Measurements from ENCODE around the gene TPM3.
"Not testable (repeated sequence)": the region's sequence is repeated elsewhere in the genome, so short reads cannot be mapped to it uniquely, and the experiment has no call there.

TPM3 gene

DNA sequence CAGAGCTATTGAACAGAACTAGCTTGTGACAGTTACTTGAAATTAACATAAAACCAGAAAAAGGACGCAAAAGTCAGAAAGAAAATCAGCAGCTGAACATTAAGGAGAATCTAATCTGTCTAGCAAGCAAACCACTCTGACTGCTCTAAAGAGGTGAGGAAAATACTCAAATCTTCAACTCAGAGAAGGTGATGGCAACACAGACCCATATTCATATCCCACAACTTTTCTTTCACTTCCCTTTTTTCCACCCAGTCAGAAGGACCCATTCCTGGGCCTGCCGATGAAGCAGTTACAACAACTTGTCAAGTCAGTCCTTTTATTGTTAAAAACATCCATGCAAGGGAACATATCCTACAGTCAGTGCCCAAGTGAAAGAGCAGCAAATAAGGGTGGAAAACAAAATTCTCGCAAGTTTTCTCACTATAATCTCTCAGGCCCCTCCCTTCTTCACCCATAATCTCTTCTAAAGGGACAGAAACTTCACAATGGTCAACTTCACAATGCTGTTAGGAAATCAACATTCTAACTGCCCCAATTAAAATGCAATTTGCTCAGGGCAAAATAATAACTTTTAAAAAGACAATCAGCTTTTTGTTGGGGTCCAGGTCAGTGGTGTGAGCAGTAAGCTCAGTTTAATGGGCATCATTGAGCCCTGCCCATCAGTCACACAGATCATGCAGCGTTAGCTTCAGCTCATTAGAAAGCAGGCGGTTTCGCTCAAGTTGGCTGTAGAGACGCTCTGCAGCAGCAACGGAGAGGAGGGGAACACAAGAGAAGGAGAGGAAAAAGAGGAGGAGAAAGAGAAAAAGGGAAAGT lies 33.4 kb downstream of the TPM3 start:
- no peak for DNase-seq

DNA sequence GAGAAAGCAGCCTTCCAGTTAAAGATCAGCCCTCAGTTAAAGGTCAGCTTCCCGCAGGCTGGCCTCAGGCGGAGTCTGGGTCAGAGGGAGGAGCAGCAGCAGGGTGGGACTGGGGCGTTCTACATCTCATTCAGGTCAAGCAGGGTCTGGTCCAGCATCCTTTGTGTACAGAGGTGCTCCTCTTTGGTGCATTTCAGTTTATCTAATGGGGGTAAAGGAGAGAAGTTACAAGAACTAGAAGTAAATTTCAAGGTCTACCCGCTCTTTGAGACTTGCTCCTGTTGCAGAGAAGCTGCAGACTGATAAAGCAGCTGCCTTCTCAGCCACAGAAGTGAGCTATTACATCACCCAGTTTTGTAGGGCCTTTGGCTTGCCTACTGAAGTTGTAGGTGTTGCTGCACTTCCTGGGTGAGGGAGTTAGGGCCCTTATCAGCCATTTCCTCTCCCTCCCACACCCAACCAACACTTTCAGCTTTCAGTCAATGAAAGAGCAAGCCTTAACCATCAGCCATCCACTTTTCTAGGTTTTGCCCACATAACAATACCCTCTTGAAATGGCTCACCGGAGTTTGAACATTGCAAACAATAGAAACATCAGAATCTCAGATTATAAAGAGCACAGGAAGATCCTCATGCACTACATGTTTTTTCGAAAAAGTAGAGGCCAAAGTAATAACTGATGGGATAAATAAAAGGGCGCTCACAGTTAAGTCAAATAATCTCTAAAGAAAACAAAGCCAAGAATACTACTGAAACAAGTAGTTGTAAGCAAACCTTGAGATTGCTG lies 34.2 kb downstream of the TPM3 start:
- no peak for DNase-seq

DNA sequence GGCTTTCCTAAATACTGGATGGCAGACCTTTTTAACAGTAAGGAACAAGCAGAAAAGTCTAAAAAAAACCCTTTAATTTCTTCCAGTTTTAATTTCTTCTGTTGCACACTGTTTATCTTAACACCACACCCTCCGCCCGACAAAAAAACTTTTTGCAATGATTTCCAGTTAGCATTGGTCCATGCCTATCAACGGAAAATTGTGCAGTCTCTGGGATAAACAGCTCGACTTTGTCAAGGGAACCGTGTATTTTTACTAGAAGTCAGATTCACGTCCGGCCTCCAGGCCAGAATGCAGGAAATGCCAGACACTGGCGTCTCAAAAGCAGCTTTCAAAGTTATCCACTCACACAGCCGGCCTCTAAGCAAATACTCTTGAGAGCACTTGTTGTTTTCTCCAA lies 36.6 kb downstream of the TPM3 start:
- no peak for DNase-seq

DNA sequence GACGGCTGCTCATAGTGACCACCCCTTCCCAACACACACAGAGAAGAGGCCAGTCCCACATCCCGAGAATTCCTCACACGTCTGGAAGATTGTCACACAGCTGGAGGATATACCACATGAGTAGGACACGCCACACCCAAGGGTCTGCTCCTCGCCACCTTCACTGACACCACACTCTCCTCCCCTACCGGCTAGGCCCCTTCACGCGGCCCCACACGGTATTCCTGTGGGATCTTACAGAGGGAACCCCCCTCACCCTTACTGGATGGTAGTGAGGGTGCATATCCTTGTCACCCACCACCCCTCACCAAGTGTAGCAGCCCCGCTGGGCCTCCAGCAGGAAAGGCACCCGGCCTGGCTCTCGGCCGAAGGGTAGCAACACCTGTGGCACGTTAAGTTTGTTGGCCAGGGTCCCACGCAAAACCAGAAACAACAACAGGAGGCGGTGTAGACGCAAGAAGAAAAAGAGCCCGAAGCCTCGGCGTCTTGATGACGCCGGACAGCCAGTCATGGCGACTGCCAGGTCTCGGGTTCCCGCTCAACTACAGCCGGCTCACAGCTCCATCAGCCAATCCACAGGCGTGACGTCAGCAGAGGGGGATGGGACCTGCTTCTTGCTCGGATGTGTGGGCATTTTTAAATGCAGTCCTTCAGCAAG lies 37.2 kb downstream of the TPM3 start, which contains the start of gene NUP210L:
TSS of gene NUP210L (minus strand) at position 540 of the 658 bp plus-strand sequence.
- no peak for DNase-seq

DNA sequence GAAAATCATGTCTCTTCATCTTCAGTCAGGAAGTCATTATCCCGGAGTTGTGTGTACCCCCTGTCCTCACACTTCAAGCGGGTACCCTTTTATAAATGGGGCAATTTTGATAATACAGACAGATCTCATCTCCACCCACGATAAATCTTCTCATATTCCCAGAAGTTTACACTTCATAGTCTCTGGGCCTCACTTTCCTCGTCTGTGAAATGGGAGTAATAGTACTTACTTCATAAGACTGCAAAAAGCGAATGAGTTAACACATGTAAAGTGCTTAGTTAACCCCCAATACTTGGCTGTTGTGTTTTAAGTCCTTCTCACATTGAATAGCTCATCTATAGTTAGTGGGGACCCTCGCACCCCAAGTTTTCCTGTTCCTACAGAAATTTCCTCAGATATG lies 37.8 kb downstream of the TPM3 start:
- no peak for DNase-seq

DNA sequence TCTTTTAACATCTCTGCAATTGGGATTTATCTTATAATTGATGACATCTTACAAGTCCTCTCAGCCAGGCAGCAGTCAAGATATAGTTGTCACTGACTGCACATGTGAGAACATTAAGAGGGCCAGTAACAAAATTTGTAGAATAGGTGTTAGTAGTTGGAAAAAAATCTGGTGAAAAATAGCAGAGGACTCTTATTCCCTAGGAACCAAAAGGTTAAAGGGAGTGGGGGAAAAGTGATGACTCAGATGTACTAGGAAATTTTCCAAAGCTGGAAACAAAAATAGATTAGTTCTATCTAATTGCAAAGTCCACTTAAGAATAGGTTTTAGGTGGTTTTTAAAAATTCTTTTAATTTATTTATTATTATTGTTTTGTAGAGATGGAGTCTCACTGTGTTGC lies 40.6 kb downstream of the TPM3 start:
- DNase-seq: no peak

DNA sequence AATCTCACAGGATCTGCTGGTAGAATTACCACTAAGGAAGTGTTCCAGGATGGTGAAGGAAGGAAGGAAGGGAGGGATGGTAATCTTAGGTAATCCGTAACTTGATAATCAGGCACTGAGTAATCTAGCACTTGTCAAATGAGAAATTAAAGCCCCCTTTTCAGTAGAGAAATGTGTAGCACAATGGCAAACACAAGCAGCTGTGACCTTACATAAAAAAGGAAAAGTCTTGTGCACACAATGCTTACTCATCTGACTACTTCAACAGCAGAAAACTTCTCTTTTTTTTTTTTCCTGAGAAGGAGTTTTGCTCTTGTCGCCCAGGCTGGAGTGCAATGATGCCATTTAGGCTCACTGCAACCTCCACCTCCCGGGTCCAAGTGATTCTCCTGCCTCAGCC lies 43.1 kb downstream of the TPM3 start:
- DNase-seq: no peak

DNA sequence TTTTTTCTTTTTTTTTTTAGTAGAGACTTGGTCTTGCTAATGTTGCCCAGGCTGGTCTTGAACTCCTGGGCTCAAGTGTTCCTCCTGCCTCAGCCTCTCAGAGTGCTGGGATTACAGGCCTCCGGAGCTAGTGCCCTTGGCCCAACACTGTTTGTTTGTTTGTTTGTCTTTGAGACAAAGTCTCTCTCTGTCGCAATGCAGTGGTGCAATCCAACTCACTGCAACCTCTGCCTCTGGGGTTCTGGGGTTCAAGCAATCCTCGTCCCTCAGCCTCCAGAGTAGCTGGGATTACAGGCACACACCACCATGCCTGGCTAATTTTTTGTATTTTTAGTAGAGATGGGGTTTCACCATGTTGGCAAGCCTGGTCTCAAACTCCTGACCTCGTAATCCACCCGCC lies 44.4 kb downstream of the TPM3 start:
- not testable (repeated sequence) for DNase-seq

DNA sequence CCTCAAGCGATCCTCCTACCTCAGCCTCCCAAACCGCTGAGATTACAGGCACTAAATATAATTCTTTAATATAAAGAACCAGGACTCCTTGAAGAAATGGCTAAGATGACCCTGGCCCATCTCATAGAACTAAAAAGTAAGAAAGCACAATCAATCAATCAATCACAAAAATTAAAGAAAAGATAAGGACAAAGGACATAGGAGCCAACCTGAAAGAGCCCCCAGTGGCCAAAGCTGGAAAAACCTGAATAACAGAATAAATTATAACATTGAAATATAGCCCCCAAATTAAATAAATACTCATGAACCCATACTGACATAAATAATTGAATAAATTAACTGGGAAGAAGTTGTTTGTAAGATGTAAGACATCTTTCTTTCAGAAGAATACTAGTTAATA lies 45.9 kb downstream of the TPM3 start:
- DNase-seq: no peak

DNA sequence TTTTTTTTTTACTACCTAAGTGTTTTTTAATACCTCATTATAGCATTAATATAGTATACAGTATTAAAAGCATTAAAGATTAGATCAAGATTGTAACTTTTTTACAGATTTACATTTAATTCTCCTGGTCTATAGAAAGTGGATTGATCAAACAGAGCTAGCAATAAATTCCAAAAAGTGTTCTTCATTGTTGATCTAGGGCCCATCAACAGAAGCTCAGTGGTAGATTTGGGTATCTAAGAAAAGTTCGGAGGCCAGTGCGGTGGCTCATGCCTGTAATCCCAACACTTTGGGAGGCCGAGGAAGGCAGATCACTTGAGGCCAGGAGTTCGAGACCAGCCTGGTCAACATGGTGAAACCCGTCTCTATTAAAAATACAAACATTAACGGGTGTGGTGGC lies 49.5 kb downstream of the TPM3 start:
- DNase-seq: no peak

DNA sequence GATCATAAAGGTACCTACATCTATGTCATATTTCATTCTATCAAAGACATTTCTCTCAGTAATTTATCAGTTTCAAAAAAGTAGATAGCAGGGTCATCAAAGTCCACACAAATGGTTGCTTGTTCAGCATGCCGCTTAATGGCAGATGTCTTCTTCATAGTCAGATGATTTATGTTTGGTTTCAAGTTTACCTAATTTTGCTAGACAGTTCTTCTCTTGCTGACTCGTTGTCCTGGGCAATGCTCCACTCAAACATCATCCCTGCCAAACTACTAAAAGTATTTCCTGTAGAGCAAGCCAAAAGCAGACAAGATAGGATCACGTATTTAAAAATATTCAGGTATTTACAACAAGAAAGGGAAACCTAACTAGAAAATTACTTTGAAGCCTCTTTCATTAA lies 50.7 kb downstream of the TPM3 start:
- no peak for DNase-seq

DNA sequence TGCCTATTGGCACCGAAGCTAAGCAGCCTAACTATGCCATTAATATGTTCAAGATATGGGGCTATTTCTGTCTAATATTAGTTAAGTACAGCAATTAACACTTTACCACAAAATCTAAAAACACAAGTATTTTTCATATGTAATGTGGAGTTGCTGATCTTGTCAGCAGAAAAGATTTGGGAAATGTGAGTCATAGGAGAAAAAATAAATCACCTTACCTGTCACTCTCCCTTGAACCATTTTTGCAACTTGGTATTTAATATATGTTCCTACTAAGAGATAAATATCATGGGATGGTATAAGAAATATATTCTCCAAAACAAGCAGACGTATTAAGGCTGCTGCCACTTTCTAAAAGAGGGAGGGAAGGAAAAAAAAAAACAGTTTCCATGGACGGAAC lies 54.0 kb downstream of the TPM3 start:
- DNase-seq: no peak

DNA sequence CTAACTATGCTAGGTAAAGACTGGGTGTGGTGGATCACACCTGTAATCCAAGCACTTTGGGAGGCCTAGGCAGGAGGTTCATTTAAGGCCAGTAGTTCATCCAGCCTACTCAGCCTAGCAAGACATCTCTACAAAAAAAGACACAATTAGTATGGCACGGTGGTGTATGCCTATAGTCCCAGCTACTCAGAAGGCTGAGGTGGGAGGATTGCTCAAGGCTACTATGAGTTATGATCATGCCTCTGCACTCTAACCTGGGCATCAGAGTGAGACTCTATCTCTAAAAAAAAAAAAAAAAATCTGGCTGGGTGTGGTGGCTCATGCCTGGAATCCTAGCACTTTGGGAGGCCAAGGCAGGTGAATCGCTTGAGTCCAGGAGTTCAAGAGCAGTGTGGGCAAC lies 58.6 kb downstream of the TPM3 start:
- no peak for DNase-seq

DNA sequence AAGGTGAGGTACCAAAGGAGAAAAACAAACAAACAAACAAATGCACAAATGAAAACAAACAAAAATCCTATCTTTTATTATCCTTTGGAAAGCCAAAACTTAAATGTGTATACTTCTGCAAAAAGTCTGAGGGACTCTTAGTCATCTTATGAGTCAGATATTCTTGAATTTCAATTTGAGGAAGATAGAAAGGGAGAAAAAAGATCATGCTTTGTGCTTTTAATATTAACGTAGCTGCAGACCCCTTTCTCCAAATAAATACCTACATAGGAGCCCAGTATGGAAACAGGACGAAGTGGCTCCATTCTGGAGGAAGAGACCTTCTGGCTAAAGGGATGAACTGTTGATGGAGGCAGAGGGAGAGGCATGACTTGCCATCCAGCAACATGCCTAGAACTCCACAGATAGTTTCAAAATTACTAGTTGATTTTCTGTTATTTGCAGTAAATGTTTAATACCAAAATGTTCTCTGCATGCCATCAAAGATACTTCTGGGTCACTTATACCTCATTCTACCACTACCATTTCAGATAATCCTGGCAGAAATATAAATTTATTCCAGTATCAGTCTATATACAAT lies 62.4 kb downstream of the TPM3 start:
- DNase-seq: no peak

DNA sequence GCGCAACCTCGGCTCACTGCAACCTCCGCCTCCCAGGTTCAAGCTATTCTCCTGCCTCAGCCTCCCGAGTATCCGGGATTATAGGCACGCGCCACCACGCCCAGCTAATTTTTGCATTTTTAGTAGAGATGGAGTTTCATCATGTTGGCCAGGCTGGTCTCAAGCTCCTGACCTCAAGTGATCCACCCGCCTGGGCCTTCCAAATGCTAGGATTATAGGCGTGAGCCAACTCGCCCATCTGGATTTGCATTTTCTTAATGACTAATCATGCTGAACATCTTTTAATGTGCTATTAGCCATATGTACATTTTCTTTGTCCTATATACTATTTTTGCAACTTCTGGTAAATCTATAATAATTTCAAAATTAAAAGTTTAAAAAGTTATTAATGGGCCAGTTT lies 68.7 kb downstream of the TPM3 start:
- not testable (repeated sequence) for DNase-seq

DNA sequence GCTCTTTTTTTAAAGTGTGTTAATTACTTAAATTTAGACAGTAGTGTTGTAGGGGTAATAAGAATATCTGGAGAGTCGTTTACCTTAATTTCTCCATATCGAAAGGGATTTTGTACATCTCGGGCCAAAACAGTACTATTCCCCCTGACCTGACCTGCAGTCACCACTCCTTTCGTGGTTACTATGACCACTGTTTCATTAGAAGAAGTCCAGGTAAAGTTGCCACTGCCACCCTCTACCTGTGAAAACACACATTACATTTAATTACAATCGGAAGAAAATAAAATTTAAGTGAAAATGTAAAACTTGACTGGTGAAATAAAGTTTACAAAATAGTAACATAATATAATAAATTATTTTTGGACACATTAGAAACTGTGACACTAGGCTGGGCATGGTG lies 74.3 kb downstream of the TPM3 start:
- no peak for DNase-seq

DNA sequence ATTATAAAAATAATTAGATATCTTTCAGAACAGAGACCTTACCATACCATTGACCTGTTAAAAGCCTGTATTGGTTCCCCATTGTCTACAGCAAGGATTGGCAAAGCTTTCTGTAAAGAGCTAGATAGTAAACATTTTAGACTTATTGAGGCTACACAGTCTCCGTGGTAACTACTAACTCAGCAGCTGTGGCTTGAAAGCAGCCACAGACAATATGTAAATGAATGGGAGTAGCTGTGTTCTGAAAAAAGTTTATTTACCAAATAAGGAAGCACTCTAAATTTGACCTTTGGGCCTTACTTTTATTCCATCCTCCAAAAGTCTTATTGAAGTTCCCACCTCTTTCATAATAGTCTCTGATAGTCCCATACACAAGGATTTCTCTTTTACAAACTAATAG lies 76.7 kb downstream of the TPM3 start:
- DNase-seq: peak; percentile 3

All from NCI-H1105 treated with DMSO at 0.1 percent for 48 hours (cell line).